GM21529 (cell line): Measurements from ENCODE around the gene GPX2.
"Not testable (repeated sequence)": the region's sequence is repeated elsewhere in the genome, so short reads cannot be mapped to it uniquely, and the experiment has no call there.

Experiments
- ATAC-seq: cut with Tn5 transposase; IDR thresholded peaks from one replicate; pipeline ENCODE4 v1.9.1; 2021; ENCODE audit not compliant: unreplicated experiment

Gene GPX2

GRCh38 chr14:64915029-64915424, 27.5 kb downstream of the GPX2 start:
- no peak for ATAC-seq

GRCh38 chr14:64914237-64915028, 28.1 kb downstream of the GPX2 start, which contains the start of gene CHURC1:
Gene CHURC1, plus strand, starts transcription at chr14:64914455. Its CDS starts 41 bp downstream, at chr14:64914496.
- ATAC-seq = peak; percentile 98

GRCh38 chr14:64913477-64913876, 29.1 kb downstream of the GPX2 start:
- not testable (repeated sequence) for ATAC-seq

- no peak for ATAC-seq
These were observed 30.3 kb downstream of the GPX2 start for GRCh38 chr14:64912261-64912660.

- ATAC-seq = no peak
These were observed 31.6 kb downstream of the GPX2 start for GRCh38 chr14:64910847-64911495.

GRCh38 chr14:64906022-64906421, 36.5 kb downstream of the GPX2 start:
- no peak for ATAC-seq

GRCh38 chr14:64899958-64900357, 42.6 kb downstream of the GPX2 start:
- ATAC-seq = no peak

GRCh38 chr14:64891839-64892375, 50.6 kb downstream of the GPX2 start:
- no peak for ATAC-seq

- no peak for ATAC-seq
These were observed 51.2 kb downstream of the GPX2 start for GRCh38 chr14:64891173-64891838.

GRCh38 chr14:64889352-64889751, 53.2 kb downstream of the GPX2 start:
- ATAC-seq = no peak
